ENCODE results near the gene CACNA2D3.

CACNA2D3 gene

DNA sequence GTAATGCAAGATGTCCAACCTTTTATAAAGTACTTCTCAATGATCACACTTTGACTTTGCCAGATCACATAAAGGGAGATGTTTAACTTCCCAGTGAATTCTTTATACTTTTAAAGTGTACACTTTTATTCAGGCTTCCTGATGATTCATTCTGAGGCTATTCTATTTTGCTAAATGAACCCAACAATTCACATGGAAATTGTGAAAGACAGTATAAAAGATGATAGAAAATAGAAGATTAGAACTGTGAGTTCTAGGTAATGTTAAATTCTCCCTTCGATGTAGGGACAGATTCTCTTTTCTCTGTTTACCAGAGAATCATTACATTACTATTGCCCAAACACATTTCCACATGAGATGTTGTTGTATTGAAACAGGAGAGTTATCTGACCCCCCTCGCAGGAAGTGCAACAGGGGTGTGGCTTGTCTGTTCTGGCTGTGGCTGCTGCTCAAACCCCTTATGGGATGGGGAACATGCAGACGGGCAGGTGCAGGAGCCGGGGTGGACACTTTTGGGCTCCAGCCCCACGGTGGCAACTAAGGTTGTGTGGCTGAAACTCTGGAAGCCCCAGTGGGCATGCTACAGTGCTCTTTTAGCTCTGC is 936.8 kb downstream of the CACNA2D3 start:
- Histone ChIP-seq H3K27ac (ENCODE audit: low read length) (no peak overlapping the region), H3K4me2 (ENCODE audit: low read depth, low read length) (no peak overlapping the region), H3K4me3 (ENCODE audit: low read length) (no peak overlapping the region), H3K79me2 (ENCODE audit: low read length) (no peaks in the 10 kb centered on the region), H3K36me3 (replicated peaks; ENCODE audit: insufficient read depth, low read length) (no peaks in the 10 kb centered on the region), H4K20me1 (ENCODE audit: insufficient read depth, low read length) (no peaks in the 10 kb centered on the region), H2AFZ (ENCODE audit: low read length) (no peak overlapping the region), H3K9me2 (replicated peaks; ENCODE audit: insufficient read depth, low read length) (no peaks in the 10 kb centered on the region), H3F3A (ENCODE audit: insufficient read depth, low read length) (no peaks in the 10 kb centered on the region), H3K9ac (ENCODE audit: low read length) (no peak overlapping the region), H3K4me1 (ENCODE audit: low read length) (no peaks in the 10 kb centered on the region), H3K27me3 (replicated peaks; ENCODE audit: insufficient read depth, low read length) (no peaks in the 10 kb centered on the region), H3K9me3 (replicated peaks; ENCODE audit: insufficient read depth, low read length) (no peaks in the 10 kb centered on the region)
- DNase-seq = no peak
- TF ChIP-seq EZH2 (optimal IDR thresholded peaks at IDR 0.05; ENCODE audit: low read depth, low read length) (no peak), EZH2phosphoT487 (IDR thresholded peaks at IDR 0.05; ENCODE audit: low read length) (no peak)
- TF ChIP-seq, protein P1, sequence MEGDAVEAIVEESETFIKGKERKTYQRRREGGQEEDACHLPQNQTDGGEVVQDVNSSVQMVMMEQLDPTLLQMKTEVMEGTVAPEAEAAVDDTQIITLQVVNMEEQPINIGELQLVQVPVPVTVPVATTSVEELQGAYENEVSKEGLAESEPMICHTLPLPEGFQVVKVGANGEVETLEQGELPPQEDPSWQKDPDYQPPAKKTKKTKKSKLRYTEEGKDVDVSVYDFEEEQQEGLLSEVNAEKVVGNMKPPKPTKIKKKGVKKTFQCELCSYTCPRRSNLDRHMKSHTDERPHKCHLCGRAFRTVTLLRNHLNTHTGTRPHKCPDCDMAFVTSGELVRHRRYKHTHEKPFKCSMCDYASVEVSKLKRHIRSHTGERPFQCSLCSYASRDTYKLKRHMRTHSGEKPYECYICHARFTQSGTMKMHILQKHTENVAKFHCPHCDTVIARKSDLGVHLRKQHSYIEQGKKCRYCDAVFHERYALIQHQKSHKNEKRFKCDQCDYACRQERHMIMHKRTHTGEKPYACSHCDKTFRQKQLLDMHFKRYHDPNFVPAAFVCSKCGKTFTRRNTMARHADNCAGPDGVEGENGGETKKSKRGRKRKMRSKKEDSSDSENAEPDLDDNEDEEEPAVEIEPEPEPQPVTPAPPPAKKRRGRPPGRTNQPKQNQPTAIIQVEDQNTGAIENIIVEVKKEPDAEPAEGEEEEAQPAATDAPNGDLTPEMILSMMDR (IDR thresholded peaks at IDR 0.05; ENCODE audit: low read length) = no peak

DNA sequence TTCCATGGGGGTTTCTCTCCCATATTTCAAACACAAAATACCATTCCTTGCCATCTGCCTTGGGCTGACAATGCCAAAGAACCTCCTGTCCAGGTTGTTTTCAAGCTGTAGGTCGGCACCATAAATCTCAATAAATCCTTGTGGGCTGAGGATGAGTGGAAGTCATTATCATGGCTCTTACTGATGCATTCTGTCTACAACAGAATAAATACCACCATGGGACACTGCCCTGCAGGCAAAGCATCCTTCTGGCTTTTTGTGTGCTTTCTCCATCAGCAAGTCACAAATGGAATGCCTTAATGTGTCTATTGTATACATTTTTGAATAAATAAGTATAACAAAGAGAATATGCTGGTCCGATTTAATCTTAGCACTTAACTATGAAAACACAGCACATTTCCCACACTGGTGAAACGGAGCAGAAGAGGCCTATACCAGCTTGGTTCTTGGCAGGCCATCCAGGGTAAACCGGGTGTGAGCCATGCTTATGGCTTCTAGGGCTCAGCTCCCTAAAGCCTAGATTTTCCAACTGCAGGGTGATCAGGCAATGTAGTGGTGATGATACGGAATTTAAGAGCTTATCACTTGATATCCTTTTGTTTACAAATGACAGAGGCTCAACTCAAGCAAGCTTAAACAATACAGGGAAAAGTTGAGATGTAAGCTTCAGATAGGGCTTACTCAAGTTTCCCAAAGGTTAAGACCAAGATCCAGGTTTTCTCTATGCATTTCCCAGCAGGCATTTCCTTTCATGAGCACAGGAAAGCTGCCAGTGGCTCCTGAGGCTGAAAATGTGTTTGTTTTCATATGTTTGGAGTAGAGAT is 938.8 kb downstream of the CACNA2D3 start:
- no peaks in the 10 kb centered on the region for H3K36me3 ChIP-seq (replicated peaks; ENCODE audit: insufficient read depth, low read length)

DNA sequence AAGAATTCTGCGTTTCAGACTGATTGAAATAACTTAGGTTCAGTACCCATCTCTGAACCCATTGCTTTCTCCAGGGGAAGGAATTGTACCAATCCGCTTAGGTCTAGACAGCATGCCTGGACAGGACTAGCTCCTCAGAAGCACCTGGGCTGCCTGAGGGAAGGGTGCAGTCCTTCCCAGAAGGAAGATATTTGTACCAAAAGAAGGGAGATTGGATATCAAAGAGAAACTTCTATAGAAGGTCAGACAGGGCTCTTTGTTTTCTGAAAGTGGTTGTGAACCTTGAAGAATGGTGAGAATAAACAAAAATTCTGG is 939.3 kb downstream of the CACNA2D3 start:
- no peaks in the 10 kb centered on the region for H3K9me2 ChIP-seq (replicated peaks; ENCODE audit: insufficient read depth, low read length)
- H3K9ac ChIP-seq (ENCODE audit: low read length) = no peak overlapping the region
- TF ChIP-seq EZH2 (optimal IDR thresholded peaks at IDR 0.05; ENCODE audit: low read depth, low read length) (no peak), EZH2phosphoT487 (IDR thresholded peaks at IDR 0.05; ENCODE audit: low read length) (no peak)
- TF ChIP-seq, protein P1 (IDR thresholded peaks at IDR 0.05; ENCODE audit: low read length) = no peak
- no peaks in the 10 kb centered on the region for H3K9me3 ChIP-seq (replicated peaks; ENCODE audit: insufficient read depth, low read length)
- H3K79me2 ChIP-seq (ENCODE audit: low read length) = no peaks in the 10 kb centered on the region
- no peak overlapping the region for H3K27ac ChIP-seq (ENCODE audit: low read length)
- H3K4me2 ChIP-seq (ENCODE audit: low read depth, low read length) = no peak overlapping the region
- H3K4me3 ChIP-seq (ENCODE audit: low read length) = no peak overlapping the region
- no peaks in the 10 kb centered on the region for H3K36me3 ChIP-seq (replicated peaks; ENCODE audit: insufficient read depth, low read length)
- H4K20me1 ChIP-seq (ENCODE audit: insufficient read depth, low read length) = no peaks in the 10 kb centered on the region
- H3F3A ChIP-seq (ENCODE audit: insufficient read depth, low read length) = no peaks in the 10 kb centered on the region
- no peak overlapping the region for H2AFZ ChIP-seq (ENCODE audit: low read length)
- H3K27me3 ChIP-seq (replicated peaks; ENCODE audit: insufficient read depth, low read length) = no peaks in the 10 kb centered on the region
- DNase-seq = no peak
- H3K4me1 ChIP-seq (ENCODE audit: low read length) = no peaks in the 10 kb centered on the region

More for the DNA sequence above, 938.8 kb downstream of the CACNA2D3 start:
- H3K79me2 ChIP-seq (ENCODE audit: low read length) = no peaks in the 10 kb centered on the region
- H3K4me2 ChIP-seq (ENCODE audit: low read depth, low read length) = no peak overlapping the region
- H2AFZ ChIP-seq (ENCODE audit: low read length) = no peak overlapping the region
- H3K9me2 ChIP-seq (replicated peaks; ENCODE audit: insufficient read depth, low read length) = no peaks in the 10 kb centered on the region
- H3K4me3 ChIP-seq (ENCODE audit: low read length) = no peak overlapping the region
- H3F3A ChIP-seq (ENCODE audit: insufficient read depth, low read length) = no peaks in the 10 kb centered on the region
- no peaks in the 10 kb centered on the region for H4K20me1 ChIP-seq (ENCODE audit: insufficient read depth, low read length)
- no peak overlapping the region for H3K9ac ChIP-seq (ENCODE audit: low read length)
- TF ChIP-seq EZH2phosphoT487 (IDR thresholded peaks at IDR 0.05; ENCODE audit: low read length) (no peak), EZH2 (optimal IDR thresholded peaks at IDR 0.05; ENCODE audit: low read depth, low read length) (no peak)
- TF ChIP-seq, protein P1 (IDR thresholded peaks at IDR 0.05; ENCODE audit: low read length) = no peak
- no peaks in the 10 kb centered on the region for H3K9me3 ChIP-seq (replicated peaks; ENCODE audit: insufficient read depth, low read length)
- no peak overlapping the region for H3K27ac ChIP-seq (ENCODE audit: low read length)
- no peak for DNase-seq
- no peaks in the 10 kb centered on the region for H3K27me3 ChIP-seq (replicated peaks; ENCODE audit: insufficient read depth, low read length)
- no peaks in the 10 kb centered on the region for H3K4me1 ChIP-seq (ENCODE audit: low read length)
